Liver (tissue), 9 donors: Measurements from ENCODE around the gene SNU13. TPM values are rescaled to one million over a fixed set of nuclear protein-coding genes. Genes with fewer than 3 reads are reported as not detected.

Experiments used
- DNase-seq: peaks from one replicate; pipeline ENCODE4 v3.0.0-alpha.2; 2017; ENCODE audit warnings: low spot score
- H3K27ac ChIP-seq, 2 donors: one replicate each; pipeline ENCODE4 v1.7.0; 2013; ENCODE audit warnings: inconsistent platforms in 2 of 2, low read length in 2 of 2, control low read depth in 1 of 2, low read depth in 1 of 2, mild to moderate bottlenecking in 1 of 2
- H3K27me3 ChIP-seq, 4 donors: one replicate each; pipeline versions ENCODE4 v1.6.1 to v1.7.0; 2013; ENCODE audit warnings: low read length in 3 of 4, inconsistent platforms in 1 of 4, mild to moderate bottlenecking in 1 of 4, moderate library complexity in 1 of 4; ENCODE audit not compliant: control insufficient read depth in 4 of 4, insufficient read depth in 4 of 4
- H3K36me3 ChIP-seq, 4 donors: one replicate each; pipeline versions ENCODE4 v1.6.1 to v1.7.0; 2013; ENCODE audit warnings: low read length in 3 of 4, mild to moderate bottlenecking in 3 of 4, low read depth in 1 of 4, moderate library complexity in 1 of 4; ENCODE audit not compliant: control insufficient read depth in 4 of 4, insufficient read depth in 3 of 4
- H3K4me1 ChIP-seq, 4 donors: one replicate each; pipeline versions ENCODE4 v1.6.1 to v1.7.0; 2013; ENCODE audit warnings: low read length in 3 of 4, mild to moderate bottlenecking in 3 of 4, moderate library complexity in 1 of 4; ENCODE audit not compliant: control insufficient read depth in 4 of 4, insufficient read depth in 4 of 4
- H3K4me3 ChIP-seq, 3 donors: one replicate each; pipeline versions ENCODE4 v1.6.1 to v1.7.0; 2013; ENCODE audit warnings: low read length in 3 of 3, control low read depth in 1 of 3, low read depth in 1 of 3, mild to moderate bottlenecking in 1 of 3
- H3K9ac ChIP-seq, 2 donors: one replicate each; pipeline ENCODE4 v1.7.0; 2013; ENCODE audit warnings: low read length in 2 of 2, mild to moderate bottlenecking in 2 of 2, moderate library complexity in 2 of 2, control low read depth in 1 of 2, low read depth in 1 of 2
- H3K9me3 ChIP-seq, 4 donors: one replicate each; pipeline versions ENCODE4 v1.6.1 to v1.7.0; 2013; ENCODE audit warnings: low read length in 3 of 4; ENCODE audit not compliant: control insufficient read depth in 4 of 4
- EGR1 ChIP-seq, 2 donors: IDR thresholded peaks; 2 replicates each; pipeline ENCODE4 v1.6.1; 2016 to 2018; ENCODE audit warnings: antibody characterized with exemption in 2 of 2, low read depth in 2 of 2
- FOXA1 ChIP-seq: IDR thresholded peaks from 2 replicates; pipeline ENCODE4 v1.6.1; 2016; ENCODE audit warnings: antibody characterized with exemption
- FOXA2 ChIP-seq: IDR thresholded peaks from 2 replicates; pipeline ENCODE4 v1.6.1; 2016; ENCODE audit warnings: antibody characterized with exemption
- HNF4A ChIP-seq, 2 donors: conservative IDR thresholded peaks; 2 replicates each; pipeline ENCODE4 v1.6.1; 2016; ENCODE audit warnings: antibody characterized with exemption in 2 of 2, mild to moderate bottlenecking in 2 of 2
- HNF4G ChIP-seq: IDR thresholded peaks from 2 replicates; pipeline ENCODE4 v1.6.1; 2016; ENCODE audit warnings: antibody characterized with exemption
- NR2F2 ChIP-seq: IDR thresholded peaks from 2 replicates; pipeline ENCODE4 v1.6.1; 2016; ENCODE audit warnings: antibody characterized with exemption
- RAD21 ChIP-seq, 2 donors: IDR thresholded peaks; 2 replicates each; pipeline ENCODE4 v1.6.1; 2016; ENCODE audit warnings: antibody characterized with exemption in 2 of 2, mild to moderate bottlenecking in 2 of 2
- SP1 ChIP-seq: IDR thresholded peaks from 2 replicates; pipeline ENCODE4 v1.6.1; 2018; ENCODE audit warnings: antibody characterized with exemption, mild to moderate bottlenecking
- TAF1 ChIP-seq: conservative IDR thresholded peaks from 2 replicates; pipeline ENCODE4 v1.6.1; 2016; ENCODE audit warnings: antibody characterized with exemption, mild to moderate bottlenecking
- WGBS: extraction: QIAGEN DNeasy Blood & Tissue Kit; methylation state at CpG from one replicate; pipeline ENCODE4 v1.1.7; 2013; 5-methylcytosine and 5-hydroxymethylcytosine counted together
- polyA plus RNA-seq, 2 donors: library from polyadenylated mRNA; stranded (reverse) in 1 of 2; unstranded in 1 of 2; fragments of 200-250 nt in 1 of 2; fragments of >200 nt in 1 of 2; fragmentation: Nextera tagmentation in 1 of 2; extraction: Ambion mirVana in 1 of 2; gene quantifications; one replicate each; pipeline versions ENCODE4 v1.2.1 to v1.2.3, GENCODE V29; 2013 to 2015
- total RNA-seq, 2 donors: library from RNA; depleted of rRNA; stranded (reverse); fragments of >200 nt; gene quantifications; one replicate each; pipeline ENCODE4 v1.2.3, GENCODE V29; 2014
- TF ChIP-seq, protein P1 (sequence below): IDR thresholded peaks from 2 replicates; pipeline ENCODE4 v1.6.1; 2016; ENCODE audit warnings: antibody characterized with exemption
- TF ChIP-seq, protein P2 (sequence below): fragments of 150-350 bp; IDR thresholded peaks from 2 replicates; pipeline ENCODE4 v1.5.1; 2017; ENCODE audit warnings: improper control_type of control experiment, low read depth, low read length; ENCODE audit not compliant: missing input control
- TF ChIP-seq, protein P3 (sequence below): IDR thresholded peaks from 2 replicates; pipeline ENCODE4 v1.6.1; 2016; ENCODE audit warnings: antibody characterized with exemption
- TF ChIP-seq, protein P4 (sequence below): IDR thresholded peaks from 2 replicates; pipeline ENCODE4 v1.6.1; 2016; ENCODE audit warnings: antibody characterized with exemption
- donor health status: healthy.
- donor health status: healthy.
- donor health status: healthy.
- donor health status: healthy.
- donor health status: healthy.

SNU13 gene
- total and polyA plus RNA-seq, 4 donors = 22.3 to 104 (median 43.9) TPM

DNA sequence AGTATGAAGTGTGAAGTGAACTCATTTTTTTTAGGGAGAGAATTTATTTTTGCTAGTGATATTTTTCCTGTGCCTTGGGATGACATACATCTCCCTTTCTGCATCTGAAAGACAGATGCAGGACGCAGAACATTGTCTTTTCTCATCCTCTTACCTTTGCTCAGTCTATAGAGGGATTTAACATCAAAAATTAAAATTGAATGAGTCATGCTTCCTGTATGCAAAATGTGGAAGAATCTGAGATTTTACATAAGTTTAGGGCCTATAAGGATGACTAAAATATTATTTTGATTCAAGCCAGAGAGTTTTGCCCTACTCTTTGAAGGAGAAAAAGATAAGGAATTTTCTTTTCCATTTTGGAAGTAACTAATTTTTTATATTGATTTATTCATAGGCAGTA is 40.2 kb downstream of the SNU13 start:
- 92% methylated on average over 1 of the region's 1 CpG for WGBS
- Histone ChIP-seq H3K9ac (no peak overlapping the region), H3K27me3 (no peaks in the 10 kb centered on the region), H3K9me3 (no peaks in the 10 kb centered on the region), H3K4me3 (no peak overlapping the region), H3K36me3 (peaks cover 16 to 62% (median 48%) of the 10 kb centered on the region in 4 donors), H3K4me1 (peaks cover 0 to 10% (median 3%) of the 10 kb centered on the region in 4 donors), H3K27ac (no peak overlapping the region)
- no peak for DNase-seq
- TF ChIP-seq RAD21 (IDR thresholded peaks at IDR 0.05) (no peak), TAF1 (no peak), FOXA1 (no peak), HNF4G (no peak), HNF4A (conservative IDR thresholded peaks at IDR 0.05) (no peak), EGR1 (IDR thresholded peaks at IDR 0.05; ENCODE audit: low read depth in 2 of 2) (no peak)
- TF ChIP-seq, protein P1, sequence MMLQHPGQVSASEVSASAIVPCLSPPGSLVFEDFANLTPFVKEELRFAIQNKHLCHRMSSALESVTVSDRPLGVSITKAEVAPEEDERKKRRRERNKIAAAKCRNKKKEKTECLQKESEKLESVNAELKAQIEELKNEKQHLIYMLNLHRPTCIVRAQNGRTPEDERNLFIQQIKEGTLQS = no peak
- TF ChIP-seq, protein P2, sequence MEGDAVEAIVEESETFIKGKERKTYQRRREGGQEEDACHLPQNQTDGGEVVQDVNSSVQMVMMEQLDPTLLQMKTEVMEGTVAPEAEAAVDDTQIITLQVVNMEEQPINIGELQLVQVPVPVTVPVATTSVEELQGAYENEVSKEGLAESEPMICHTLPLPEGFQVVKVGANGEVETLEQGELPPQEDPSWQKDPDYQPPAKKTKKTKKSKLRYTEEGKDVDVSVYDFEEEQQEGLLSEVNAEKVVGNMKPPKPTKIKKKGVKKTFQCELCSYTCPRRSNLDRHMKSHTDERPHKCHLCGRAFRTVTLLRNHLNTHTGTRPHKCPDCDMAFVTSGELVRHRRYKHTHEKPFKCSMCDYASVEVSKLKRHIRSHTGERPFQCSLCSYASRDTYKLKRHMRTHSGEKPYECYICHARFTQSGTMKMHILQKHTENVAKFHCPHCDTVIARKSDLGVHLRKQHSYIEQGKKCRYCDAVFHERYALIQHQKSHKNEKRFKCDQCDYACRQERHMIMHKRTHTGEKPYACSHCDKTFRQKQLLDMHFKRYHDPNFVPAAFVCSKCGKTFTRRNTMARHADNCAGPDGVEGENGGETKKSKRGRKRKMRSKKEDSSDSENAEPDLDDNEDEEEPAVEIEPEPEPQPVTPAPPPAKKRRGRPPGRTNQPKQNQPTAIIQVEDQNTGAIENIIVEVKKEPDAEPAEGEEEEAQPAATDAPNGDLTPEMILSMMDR = no peak
- TF ChIP-seq, protein P3, sequence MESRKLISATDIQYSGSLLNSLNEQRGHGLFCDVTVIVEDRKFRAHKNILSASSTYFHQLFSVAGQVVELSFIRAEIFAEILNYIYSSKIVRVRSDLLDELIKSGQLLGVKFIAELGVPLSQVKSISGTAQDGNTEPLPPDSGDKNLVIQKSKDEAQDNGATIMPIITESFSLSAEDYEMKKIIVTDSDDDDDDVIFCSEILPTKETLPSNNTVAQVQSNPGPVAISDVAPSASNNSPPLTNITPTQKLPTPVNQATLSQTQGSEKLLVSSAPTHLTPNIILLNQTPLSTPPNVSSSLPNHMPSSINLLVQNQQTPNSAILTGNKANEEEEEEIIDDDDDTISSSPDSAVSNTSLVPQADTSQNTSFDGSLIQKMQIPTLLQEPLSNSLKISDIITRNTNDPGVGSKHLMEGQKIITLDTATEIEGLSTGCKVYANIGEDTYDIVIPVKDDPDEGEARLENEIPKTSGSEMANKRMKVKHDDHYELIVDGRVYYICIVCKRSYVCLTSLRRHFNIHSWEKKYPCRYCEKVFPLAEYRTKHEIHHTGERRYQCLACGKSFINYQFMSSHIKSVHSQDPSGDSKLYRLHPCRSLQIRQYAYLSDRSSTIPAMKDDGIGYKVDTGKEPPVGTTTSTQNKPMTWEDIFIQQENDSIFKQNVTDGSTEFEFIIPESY = no peak

DNA sequence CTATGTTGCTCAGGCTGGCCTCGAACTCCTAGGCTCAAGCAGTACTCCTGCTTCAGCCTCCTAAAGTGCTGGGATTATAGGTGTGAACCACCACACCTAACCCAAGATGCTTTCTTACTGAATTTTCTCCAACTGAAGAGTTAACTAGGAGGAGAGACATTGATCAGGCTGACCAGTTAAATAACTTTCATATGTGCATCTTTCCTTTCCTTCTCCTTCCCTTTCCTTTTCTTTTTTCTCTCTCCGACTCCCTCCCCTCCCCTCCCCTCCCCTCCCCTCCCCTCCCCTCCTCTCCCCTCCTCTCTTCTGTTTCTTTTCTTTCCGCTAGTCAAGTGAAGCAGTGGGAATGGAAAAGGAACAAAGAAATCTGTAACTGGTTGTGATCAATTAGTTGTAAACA is 40.9 kb downstream of the SNU13 start:
- no peak for TF ChIP-seq FOXA2
- TF ChIP-seq, protein P4, sequence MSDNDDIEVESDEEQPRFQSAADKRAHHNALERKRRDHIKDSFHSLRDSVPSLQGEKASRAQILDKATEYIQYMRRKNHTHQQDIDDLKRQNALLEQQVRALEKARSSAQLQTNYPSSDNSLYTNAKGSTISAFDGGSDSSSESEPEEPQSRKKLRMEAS = no peak
- TF ChIP-seq NR2F2 = no peak
- TF ChIP-seq TAF1 = no peak
- 88% methylated on average over 3 of the region's 3 CpGs for WGBS
- Histone ChIP-seq H3K4me3 (no peak overlapping the region), H3K9ac (no peak overlapping the region), H3K36me3 (peaks cover 16 to 56% (median 47%) of the 10 kb centered on the region in 4 donors), H3K27me3 (no peaks in the 10 kb centered on the region), H3K27ac (no peak overlapping the region), H3K4me1 (peaks cover 0 to 9% (median 3%) of the 10 kb centered on the region in 4 donors), H3K9me3 (no peaks in the 10 kb centered on the region)
- DNase-seq = no peak

DNA sequence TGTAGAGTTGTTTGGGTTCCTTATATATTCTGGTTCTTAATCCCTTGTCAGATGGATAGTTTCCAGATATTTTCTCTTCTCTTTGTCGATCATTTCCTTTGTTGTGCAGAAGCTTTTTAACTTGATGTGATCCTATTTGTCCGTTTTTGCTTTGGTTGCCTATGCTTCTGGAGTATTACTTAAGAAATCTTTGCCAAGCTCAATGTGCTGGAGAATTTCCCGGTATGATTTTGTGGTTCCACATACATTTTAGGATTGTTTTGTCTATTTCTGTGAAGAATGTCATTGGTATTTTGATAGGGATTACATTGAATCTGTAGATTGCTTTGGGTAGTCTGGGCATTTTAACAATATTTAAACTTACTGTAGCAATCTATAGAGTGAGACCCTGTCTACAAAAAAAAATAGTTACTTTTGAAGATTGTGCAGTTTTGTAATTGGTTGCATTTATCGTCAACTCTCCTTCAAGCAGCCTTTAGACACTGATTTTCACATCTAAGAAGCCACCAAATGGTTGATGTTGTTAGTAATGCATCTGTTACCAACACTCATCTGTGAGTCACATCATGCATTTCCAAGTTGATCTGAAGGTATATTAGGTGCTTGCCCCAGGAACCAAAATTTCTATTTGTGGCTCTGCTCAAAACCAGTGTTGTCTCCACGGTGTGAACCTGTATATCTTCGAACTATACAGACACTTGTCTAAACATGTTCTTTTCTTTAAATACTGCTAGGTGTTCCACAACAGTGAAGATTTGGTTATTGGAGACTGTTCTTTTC is 46.1 kb downstream of the SNU13 start:
- TF ChIP-seq, protein P1 = no peak
- TF ChIP-seq HNF4G (no peak), FOXA1 (no peak), FOXA2 (no peak), SP1 (no peak), EGR1 (IDR thresholded peaks at IDR 0.05; ENCODE audit: low read depth in 2 of 2) (no peak), RAD21 (IDR thresholded peaks at IDR 0.05) (no peak)
- TF ChIP-seq, protein P3 = no peak
- TF ChIP-seq, protein P4 = no peak
- TF ChIP-seq, protein P2 = no peak
- 96% methylated on average over 6 of the region's 6 CpGs for WGBS

More for the DNA sequence above, 46.1 kb downstream of the SNU13 start:
- no peak for DNase-seq
- Histone ChIP-seq H3K9ac (no peak overlapping the region), H3K27ac (no peak overlapping the region), H3K27me3 (no peaks in the 10 kb centered on the region), H3K4me1 (peaks cover 0 to 4% (median 0%) of the 10 kb centered on the region in 4 donors), H3K9me3 (no peaks in the 10 kb centered on the region), H3K36me3 (peaks cover 4 to 57% (median 48%) of the 10 kb centered on the region in 4 donors), H3K4me3 (no peak overlapping the region)
